Progenitor cell of endocrine pancreas (in vitro differentiated cells): ENCODE measurements around the gene KCNMB2. TPM values are rescaled to one million over a fixed set of nuclear protein-coding genes. Genes with fewer than 3 reads are reported as not detected.

Experiments
- DNase-seq: peaks from one replicate; pipeline ENCODE4 v3.0.0; 2021; ENCODE audit warnings: low spot score; ENCODE audit not compliant: unreplicated experiment
- H3K27ac Mint-ChIP-seq: 2 replicates; pipeline ENCODE4 v1.8.0; 2021; ENCODE audit warnings: mild to moderate bottlenecking, moderate library complexity, mixed read lengths
- H3K27me3 Mint-ChIP-seq: 2 replicates; pipeline ENCODE4 v1.8.0; 2021; ENCODE audit warnings: mixed read lengths
- H3K36me3 Mint-ChIP-seq: 2 replicates; pipeline ENCODE4 v1.8.0; 2022; ENCODE audit warnings: mixed read lengths; ENCODE audit not compliant: insufficient read depth
- H3K4me1 Mint-ChIP-seq: 2 replicates; pipeline ENCODE4 v1.8.0; 2021; ENCODE audit warnings: low read depth, mixed read lengths
- H3K4me3 Mint-ChIP-seq: 2 replicates; pipeline ENCODE4 v1.8.0; 2021; ENCODE audit warnings: low read depth, mild to moderate bottlenecking, moderate library complexity, mixed read lengths
- H3K9me3 Mint-ChIP-seq: 2 replicates; pipeline ENCODE4 v1.8.0; 2021; ENCODE audit warnings: low read depth, mixed read lengths
- total RNA-seq: library from RNA; stranded (reverse); gene quantifications from 2 replicates; pipeline ENCODE4 v1.2.1, GENCODE V29; 2021
- TF ChIP-seq, protein P1 (sequence below): fragments of 200-600 bp; sonication (generic); IDR thresholded peaks from one replicate; pipeline ENCODE4 v1.5.0; 2021; ENCODE audit warnings: antibody characterized with exemption, mild to moderate bottlenecking; ENCODE audit not compliant: unreplicated experiment

KCNMB2 gene
- total RNA-seq, 1 donor from 2014 or later, result not detected

DNA sequence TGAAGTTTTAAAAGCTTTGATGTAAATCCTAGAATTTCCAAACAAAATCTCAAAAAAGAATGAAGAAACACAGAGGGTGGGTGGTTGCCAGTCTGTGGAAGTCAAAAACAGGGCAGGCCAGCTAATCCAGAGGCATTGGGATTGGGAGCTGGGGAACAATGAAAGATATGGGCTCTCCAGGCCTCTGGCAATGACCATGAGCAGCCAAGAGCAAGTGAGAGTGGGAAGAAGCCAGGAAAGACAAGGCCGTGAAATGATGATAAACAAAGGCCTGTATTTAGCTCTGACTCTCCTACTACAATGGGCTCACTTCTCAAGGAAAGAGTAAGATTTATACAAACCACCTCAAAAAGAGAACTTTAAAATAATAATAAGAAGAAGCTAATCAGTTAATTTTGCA, 286.9 kb downstream of the KCNMB2 start:
- no peak for DNase-seq
- no peaks in the 10 kb centered on the region for H3K9me3 Mint-ChIP-seq
- H3K4me1 Mint-ChIP-seq, result peaks cover 4% of the 10 kb centered on the region
- H3K27ac Mint-ChIP-seq, result no peak overlapping the region
- no peaks in the 10 kb centered on the region for H3K27me3 Mint-ChIP-seq
- H3K36me3 Mint-ChIP-seq, result no peaks in the 10 kb centered on the region
- TF ChIP-seq, protein P1, sequence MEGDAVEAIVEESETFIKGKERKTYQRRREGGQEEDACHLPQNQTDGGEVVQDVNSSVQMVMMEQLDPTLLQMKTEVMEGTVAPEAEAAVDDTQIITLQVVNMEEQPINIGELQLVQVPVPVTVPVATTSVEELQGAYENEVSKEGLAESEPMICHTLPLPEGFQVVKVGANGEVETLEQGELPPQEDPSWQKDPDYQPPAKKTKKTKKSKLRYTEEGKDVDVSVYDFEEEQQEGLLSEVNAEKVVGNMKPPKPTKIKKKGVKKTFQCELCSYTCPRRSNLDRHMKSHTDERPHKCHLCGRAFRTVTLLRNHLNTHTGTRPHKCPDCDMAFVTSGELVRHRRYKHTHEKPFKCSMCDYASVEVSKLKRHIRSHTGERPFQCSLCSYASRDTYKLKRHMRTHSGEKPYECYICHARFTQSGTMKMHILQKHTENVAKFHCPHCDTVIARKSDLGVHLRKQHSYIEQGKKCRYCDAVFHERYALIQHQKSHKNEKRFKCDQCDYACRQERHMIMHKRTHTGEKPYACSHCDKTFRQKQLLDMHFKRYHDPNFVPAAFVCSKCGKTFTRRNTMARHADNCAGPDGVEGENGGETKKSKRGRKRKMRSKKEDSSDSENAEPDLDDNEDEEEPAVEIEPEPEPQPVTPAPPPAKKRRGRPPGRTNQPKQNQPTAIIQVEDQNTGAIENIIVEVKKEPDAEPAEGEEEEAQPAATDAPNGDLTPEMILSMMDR, result no peak
- H3K4me3 Mint-ChIP-seq, result no peak overlapping the region

DNA sequence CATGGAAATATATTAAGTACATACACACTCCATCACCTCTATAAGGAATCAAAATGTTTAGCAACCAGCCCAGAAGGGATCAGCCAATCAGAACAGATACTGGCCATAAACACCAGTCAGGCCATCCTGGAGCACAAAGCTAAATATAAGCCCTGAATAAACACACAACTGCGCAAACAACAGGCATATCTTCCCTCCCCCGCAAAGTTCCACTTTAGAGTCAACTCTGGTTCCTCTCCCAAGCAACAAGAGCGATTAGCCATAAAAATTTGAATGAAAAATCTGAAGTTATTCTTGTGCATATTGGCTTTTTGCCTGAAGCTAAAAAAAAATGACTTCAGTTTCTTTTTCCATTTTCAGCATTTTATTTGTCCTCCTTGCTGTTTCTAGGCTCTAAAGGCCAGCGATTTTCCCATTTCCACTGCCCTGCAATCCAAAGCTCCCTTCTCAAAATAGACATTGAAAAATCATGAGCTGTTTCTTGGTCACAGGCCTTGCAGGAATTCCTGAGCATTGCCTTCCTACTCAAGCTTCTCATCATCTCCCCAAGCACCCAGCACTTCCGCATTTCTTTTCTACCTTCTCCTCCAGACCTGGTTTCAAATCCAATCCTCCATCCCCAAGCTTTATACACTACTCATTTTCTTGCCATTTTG, 287.5 kb downstream of the KCNMB2 start:
- no peaks in the 10 kb centered on the region for H3K27me3 Mint-ChIP-seq
- TF ChIP-seq, protein P1, result no peak
- no peak overlapping the region for H3K27ac Mint-ChIP-seq
- no peak overlapping the region for H3K4me3 Mint-ChIP-seq
- no peak for DNase-seq
- no peaks in the 10 kb centered on the region for H3K9me3 Mint-ChIP-seq
- H3K4me1 Mint-ChIP-seq, result peaks cover 5% of the 10 kb centered on the region
- no peaks in the 10 kb centered on the region for H3K36me3 Mint-ChIP-seq

DNA sequence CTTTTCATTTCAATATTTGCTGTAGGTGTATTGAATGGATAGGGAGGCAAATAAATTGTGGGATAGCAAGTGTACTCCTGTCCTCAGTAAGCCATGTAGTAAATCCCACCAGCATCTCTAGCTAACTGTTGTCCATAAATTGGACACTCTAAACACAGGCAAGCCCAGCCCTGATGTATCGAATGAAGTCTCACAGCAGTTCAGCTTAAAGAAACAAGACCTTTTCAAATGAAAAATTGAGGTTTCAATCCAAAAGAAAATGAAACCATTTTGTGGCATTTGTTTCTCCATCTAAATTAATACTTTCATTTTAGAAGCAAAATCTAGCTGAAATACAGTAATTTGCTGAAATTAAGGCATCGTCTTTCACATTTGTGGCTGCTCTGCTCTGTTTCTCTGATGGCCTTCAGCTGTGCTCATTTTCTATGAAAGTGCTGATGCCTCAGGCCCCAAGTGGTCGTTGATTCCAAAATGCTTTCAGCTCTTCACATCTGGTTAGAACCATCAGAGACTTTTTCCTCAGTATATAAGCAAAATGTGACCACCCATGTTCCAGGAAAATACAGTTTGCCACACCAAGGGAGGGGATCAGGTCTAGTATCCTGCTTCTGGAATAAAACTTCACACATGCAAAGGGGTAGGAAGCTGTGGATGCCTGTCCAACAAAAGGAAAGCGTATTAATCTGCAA, 290.3 kb downstream of the KCNMB2 start:
- Mint-ChIP-seq H3K27me3 (no peaks in the 10 kb centered on the region), H3K27ac (no peak overlapping the region), H3K4me3 (no peak overlapping the region), H3K4me1 (peaks cover 4% of the 10 kb centered on the region), H3K9me3 (no peaks in the 10 kb centered on the region), H3K36me3 (no peaks in the 10 kb centered on the region)
- no peak for DNase-seq
- TF ChIP-seq, protein P1, result no peak

DNA sequence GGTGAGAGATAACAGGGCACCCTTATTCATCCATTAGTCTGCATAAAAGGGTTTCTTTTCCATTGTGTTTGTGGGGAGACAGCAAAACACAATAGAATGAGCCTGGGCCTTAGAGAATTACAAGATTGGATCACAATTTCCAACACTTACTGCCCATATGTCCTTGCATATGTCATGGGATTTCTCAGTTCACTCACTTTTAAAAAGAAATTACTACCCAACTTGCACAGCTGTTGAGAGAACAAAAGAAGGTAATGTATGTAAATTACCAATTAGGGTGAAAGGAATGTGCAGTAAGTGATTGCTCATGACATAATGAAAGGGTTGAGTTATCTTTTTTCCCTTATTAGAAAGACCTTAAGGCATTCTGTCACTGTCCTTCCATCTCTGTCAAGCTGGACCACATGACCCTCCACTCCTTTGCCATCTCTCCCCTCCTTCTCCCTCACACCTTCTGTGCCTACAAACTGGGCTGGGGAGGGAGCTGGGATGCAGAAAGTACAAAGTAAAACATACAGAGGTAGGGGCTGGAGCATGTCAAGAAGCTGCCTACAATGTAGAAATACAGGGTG, 291.1 kb downstream of the KCNMB2 start:
- Mint-ChIP-seq H3K27ac (no peak overlapping the region), H3K27me3 (no peaks in the 10 kb centered on the region), H3K36me3 (no peaks in the 10 kb centered on the region), H3K9me3 (no peaks in the 10 kb centered on the region), H3K4me1 (peaks cover 4% of the 10 kb centered on the region), H3K4me3 (no peak overlapping the region)
- DNase-seq, result no peak
- TF ChIP-seq, protein P1, result no peak

DNA sequence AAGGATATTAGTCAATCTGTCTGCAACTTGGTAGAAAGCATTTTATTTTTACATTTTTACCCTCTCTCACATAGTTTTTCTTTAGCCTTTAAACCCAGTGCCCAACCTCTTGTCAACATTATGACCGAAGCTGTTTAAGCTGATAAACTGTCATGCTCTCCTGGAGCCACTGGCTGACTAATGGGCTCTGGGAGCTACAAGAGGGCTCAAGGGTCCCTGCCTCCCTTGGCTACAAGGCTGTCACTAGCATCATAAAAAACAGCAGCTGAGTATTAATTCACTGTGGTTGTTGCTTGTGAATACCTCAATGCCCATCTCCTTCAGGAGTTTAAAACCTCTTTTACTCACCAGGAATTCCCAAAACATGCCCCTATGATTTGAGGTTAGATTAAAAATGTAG, 297.5 kb downstream of the KCNMB2 start:
- TF ChIP-seq, protein P1, result no peak
- H3K27ac Mint-ChIP-seq, result no peak overlapping the region
- H3K36me3 Mint-ChIP-seq, result no peaks in the 10 kb centered on the region
- H3K4me3 Mint-ChIP-seq, result no peak overlapping the region
- H3K27me3 Mint-ChIP-seq, result no peaks in the 10 kb centered on the region
- no peaks in the 10 kb centered on the region for H3K4me1 Mint-ChIP-seq
- DNase-seq, result no peak
- no peaks in the 10 kb centered on the region for H3K9me3 Mint-ChIP-seq
